Esophagus squamous epithelium (tissue), 4 donors: ENCODE results near the gene PEX26.

Experiments
- POLR2A ChIP-seq, 4 donors: fragments of 450-650 bp; IDR thresholded peaks; one replicate each; pipeline ENCODE4 v1.6.1; 2017; ENCODE audit warnings: antibody characterized with exemption in 4 of 4, mild to moderate bottlenecking in 4 of 4, moderate library complexity in 3 of 4
- TF ChIP-seq, protein P1 (sequence below), 6 experiments: fragments of 450-650 bp in 4 of 6; fragments of 200-600 bp in 2 of 6; sonication (generic) in 2 of 6; IDR thresholded peaks; one replicate each; pipeline ENCODE4 v1.5.1; 2016 to 2019; ENCODE audit warnings: antibody characterized with exemption in 6 of 6, mild to moderate bottlenecking in 4 of 6, moderate library complexity in 4 of 6

DNA sequence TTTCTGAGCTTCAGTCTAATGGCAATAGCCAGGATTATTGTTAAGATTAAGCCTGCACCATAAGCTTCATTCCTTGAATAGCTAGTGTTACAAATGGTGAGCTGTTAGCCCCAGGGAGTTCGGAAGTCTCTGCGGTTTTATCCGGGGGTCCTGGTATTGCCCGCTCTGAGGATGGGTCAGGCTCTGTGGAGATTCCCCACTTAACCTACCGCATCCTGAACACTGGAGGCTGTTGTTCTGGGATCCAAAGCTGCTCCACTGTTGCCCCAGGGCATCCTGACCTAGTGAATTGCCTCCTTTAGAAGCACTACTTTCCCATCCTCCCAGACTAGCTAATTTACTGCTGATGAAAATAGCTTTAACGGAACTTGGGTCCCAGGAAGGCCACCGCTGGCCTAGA lies 14.5 kb upstream of the PEX26 start:
- TF ChIP-seq, protein P1, sequence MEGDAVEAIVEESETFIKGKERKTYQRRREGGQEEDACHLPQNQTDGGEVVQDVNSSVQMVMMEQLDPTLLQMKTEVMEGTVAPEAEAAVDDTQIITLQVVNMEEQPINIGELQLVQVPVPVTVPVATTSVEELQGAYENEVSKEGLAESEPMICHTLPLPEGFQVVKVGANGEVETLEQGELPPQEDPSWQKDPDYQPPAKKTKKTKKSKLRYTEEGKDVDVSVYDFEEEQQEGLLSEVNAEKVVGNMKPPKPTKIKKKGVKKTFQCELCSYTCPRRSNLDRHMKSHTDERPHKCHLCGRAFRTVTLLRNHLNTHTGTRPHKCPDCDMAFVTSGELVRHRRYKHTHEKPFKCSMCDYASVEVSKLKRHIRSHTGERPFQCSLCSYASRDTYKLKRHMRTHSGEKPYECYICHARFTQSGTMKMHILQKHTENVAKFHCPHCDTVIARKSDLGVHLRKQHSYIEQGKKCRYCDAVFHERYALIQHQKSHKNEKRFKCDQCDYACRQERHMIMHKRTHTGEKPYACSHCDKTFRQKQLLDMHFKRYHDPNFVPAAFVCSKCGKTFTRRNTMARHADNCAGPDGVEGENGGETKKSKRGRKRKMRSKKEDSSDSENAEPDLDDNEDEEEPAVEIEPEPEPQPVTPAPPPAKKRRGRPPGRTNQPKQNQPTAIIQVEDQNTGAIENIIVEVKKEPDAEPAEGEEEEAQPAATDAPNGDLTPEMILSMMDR (IDR thresholded peaks at IDR 0.05) = no peak
- no peak for TF ChIP-seq POLR2A (IDR thresholded peaks at IDR 0.05)
